Tibial nerve (tissue), 3 donors: ENCODE results near the gene RIPOR3.

ENCODE experiments used
- POLR2A ChIP-seq, 2 donors: fragments of 450-650 bp; IDR thresholded peaks; one replicate each; pipeline ENCODE4 v1.6.1; 2017; ENCODE audit warnings: antibody characterized with exemption in 2 of 2, mild to moderate bottlenecking in 2 of 2, moderate library complexity in 2 of 2
- TF ChIP-seq, protein P1 (sequence below), 5 experiments: fragments of 200-600 bp in 3 of 5; fragments of 450-650 bp in 2 of 5; sonication (generic) in 3 of 5; IDR thresholded peaks; one replicate each; pipeline ENCODE4 v1.5.1; 2016 to 2019; ENCODE audit warnings: antibody characterized with exemption in 5 of 5, mild to moderate bottlenecking in 3 of 5, moderate library complexity in 2 of 5

DNA sequence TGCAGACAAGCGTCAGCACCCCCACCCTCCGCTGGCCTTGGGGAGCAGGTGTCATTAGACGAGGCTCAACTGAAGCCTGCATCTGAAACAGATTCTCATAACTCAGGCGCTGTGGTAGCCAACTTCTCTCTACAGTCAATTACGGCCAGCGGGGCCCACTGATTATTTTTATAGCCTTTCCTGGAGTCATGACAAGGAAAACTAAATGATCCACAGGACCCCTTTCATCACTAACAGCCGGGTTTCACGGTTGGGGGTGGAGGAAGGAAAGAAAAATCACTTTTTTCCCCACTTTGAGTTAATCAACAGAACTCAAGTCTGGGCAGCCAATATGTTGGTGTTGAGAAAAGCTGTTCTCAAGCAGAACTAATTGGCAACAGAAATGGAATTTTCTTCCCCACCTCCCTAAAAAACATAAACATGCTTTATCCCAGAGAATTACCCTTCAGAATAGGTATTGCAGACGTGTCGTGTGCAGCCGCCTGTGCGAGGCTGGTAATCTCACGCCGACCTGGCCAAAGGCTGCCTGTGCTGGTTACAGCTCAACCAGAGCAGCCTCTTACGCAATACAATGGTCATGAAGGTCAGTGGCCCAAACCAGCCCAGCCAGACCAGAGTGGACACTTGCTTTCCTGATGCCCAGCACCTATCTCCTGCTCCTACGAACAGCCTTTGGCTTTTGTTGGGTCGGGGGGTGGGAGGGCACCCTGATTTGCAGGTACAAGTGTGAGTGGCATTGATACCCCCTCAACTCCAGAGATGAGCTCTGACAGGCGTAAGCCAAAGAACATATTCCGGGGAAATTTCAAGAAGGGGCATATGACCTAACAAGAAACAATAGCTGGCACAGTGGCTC, 11.0 kb downstream of the RIPOR3 start:
- TF ChIP-seq, protein P1, sequence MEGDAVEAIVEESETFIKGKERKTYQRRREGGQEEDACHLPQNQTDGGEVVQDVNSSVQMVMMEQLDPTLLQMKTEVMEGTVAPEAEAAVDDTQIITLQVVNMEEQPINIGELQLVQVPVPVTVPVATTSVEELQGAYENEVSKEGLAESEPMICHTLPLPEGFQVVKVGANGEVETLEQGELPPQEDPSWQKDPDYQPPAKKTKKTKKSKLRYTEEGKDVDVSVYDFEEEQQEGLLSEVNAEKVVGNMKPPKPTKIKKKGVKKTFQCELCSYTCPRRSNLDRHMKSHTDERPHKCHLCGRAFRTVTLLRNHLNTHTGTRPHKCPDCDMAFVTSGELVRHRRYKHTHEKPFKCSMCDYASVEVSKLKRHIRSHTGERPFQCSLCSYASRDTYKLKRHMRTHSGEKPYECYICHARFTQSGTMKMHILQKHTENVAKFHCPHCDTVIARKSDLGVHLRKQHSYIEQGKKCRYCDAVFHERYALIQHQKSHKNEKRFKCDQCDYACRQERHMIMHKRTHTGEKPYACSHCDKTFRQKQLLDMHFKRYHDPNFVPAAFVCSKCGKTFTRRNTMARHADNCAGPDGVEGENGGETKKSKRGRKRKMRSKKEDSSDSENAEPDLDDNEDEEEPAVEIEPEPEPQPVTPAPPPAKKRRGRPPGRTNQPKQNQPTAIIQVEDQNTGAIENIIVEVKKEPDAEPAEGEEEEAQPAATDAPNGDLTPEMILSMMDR (IDR thresholded peaks at IDR 0.05): no peak
- TF ChIP-seq POLR2A (IDR thresholded peaks at IDR 0.05): no peak
